ENCODE results near the gene SV2C. TPM values are rescaled to one million over a fixed set of nuclear protein-coding genes. Genes with fewer than 3 reads are reported as not detected.

Gene SV2C
- total and polyA plus RNA-seq, 4 donors = under 0.01 to 0.04 (median 0.03) TPM; not detected in 1

DNA sequence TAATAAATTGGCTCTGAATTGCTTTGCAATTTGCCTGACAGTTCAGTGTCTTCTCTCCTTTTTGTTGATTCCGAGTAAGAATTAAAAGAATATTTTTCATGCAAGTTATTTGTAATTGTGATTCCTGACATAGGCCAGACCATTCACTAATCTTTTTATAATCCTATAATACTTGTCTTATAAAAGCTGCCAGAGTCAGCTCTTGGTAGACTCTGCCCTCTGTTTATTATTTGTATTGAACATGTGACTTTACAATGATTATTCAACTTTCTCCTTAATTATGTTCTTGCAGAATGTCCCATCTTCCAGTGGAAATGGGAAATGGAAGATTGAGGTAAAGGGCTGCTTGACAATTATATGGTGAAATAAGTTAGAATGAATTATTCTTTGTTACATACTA, 121.0 kb downstream of the SV2C start (continued):
- TF ChIP-seq, protein P1, sequence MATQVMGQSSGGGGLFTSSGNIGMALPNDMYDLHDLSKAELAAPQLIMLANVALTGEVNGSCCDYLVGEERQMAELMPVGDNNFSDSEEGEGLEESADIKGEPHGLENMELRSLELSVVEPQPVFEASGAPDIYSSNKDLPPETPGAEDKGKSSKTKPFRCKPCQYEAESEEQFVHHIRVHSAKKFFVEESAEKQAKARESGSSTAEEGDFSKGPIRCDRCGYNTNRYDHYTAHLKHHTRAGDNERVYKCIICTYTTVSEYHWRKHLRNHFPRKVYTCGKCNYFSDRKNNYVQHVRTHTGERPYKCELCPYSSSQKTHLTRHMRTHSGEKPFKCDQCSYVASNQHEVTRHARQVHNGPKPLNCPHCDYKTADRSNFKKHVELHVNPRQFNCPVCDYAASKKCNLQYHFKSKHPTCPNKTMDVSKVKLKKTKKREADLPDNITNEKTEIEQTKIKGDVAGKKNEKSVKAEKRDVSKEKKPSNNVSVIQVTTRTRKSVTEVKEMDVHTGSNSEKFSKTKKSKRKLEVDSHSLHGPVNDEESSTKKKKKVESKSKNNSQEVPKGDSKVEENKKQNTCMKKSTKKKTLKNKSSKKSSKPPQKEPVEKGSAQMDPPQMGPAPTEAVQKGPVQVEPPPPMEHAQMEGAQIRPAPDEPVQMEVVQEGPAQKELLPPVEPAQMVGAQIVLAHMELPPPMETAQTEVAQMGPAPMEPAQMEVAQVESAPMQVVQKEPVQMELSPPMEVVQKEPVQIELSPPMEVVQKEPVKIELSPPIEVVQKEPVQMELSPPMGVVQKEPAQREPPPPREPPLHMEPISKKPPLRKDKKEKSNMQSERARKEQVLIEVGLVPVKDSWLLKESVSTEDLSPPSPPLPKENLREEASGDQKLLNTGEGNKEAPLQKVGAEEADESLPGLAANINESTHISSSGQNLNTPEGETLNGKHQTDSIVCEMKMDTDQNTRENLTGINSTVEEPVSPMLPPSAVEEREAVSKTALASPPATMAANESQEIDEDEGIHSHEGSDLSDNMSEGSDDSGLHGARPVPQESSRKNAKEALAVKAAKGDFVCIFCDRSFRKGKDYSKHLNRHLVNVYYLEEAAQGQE (IDR thresholded peaks at IDR 0.05) = no peak

DNA sequence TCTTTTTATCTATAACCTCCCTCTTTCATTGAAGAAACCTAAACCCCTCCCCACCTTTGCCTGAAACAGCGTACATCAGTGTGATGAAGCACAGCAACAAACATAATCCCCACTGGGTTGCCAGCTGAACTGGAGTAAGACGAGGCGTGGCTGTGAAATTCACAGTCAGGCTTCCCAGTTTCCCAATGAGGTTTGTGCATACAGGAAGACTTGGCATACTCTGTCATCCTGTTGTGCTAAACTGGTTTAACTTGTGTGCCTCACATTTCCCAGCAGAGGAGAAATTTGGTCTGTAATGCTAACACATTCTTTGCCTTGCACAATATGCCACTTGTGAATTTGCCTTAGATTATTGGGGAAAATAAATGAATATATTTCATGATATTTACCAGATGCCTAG, 121.5 kb downstream of the SV2C start:
- WGBS = 56% methylated on average over 3 of the region's 3 CpGs
- no peaks in the 10 kb centered on the region for H3K4me1 ChIP-seq (ENCODE audit: control insufficient read depth in 4 of 4, insufficient read depth in 4 of 4, low read length in 3 of 4)
- H3K9me3 ChIP-seq (ENCODE audit: control insufficient read depth in 4 of 4, low read length in 3 of 4) = peaks cover 0 to 3% (median 0%) of the 10 kb centered on the region in 4 donors
- H3K4me3 ChIP-seq (ENCODE audit: low read depth in 1 of 3, low read length in 3 of 3) = no peak overlapping the region
- no peak for DNase-seq (ENCODE audit: low spot score)
- TF ChIP-seq ZBTB33 (IDR thresholded peaks at IDR 0.05) (no peak), RAD21 (IDR thresholded peaks at IDR 0.05) (no peak), HNF4A (conservative IDR thresholded peaks at IDR 0.05) (no peak), HNF4G (IDR thresholded peaks at IDR 0.05) (no peak)
- peaks cover 0 to 2% (median 0%) of the 10 kb centered on the region in 4 donors for H3K27me3 ChIP-seq (ENCODE audit: control insufficient read depth in 4 of 4, insufficient read depth in 4 of 4, low read length in 3 of 4)
- no peak overlapping the region for H3K27ac ChIP-seq (ENCODE audit: low read depth in 1 of 2, low read length in 2 of 2)
- no peak overlapping the region for H3K9ac ChIP-seq (ENCODE audit: low read depth in 1 of 2, low read length in 2 of 2)
- no peaks in the 10 kb centered on the region for H3K36me3 ChIP-seq (ENCODE audit: control insufficient read depth in 4 of 4, insufficient read depth in 3 of 4, low read depth in 1 of 4, low read length in 3 of 4)

GRCh38 chr5:76207120-76207519, 123.9 kb downstream of the SV2C start:
- Histone ChIP-seq H3K36me3 (ENCODE audit: control insufficient read depth in 4 of 4, insufficient read depth in 3 of 4, low read depth in 1 of 4, low read length in 3 of 4) (no peaks in the 10 kb centered on the region), H3K4me3 (ENCODE audit: low read depth in 1 of 3, low read length in 3 of 3) (no peak overlapping the region), H3K9me3 (ENCODE audit: control insufficient read depth in 4 of 4, low read length in 3 of 4) (peaks cover 0 to 4% (median 0%) of the 10 kb centered on the region in 4 donors), H3K27me3 (ENCODE audit: control insufficient read depth in 4 of 4, insufficient read depth in 4 of 4, low read length in 3 of 4) (peaks cover 0 to 2% (median 0%) of the 10 kb centered on the region in 4 donors), H3K4me1 (ENCODE audit: control insufficient read depth in 4 of 4, insufficient read depth in 4 of 4, low read length in 3 of 4) (no peaks in the 10 kb centered on the region), H3K9ac (ENCODE audit: low read depth in 1 of 2, low read length in 2 of 2) (no peak overlapping the region), H3K27ac (ENCODE audit: low read depth in 1 of 2, low read length in 2 of 2) (no peak overlapping the region)
- DNase-seq (ENCODE audit: low spot score) = no peak
- no peak for TF ChIP-seq FOXA1 (IDR thresholded peaks at IDR 0.05)
- 77% methylated on average over 2 of the region's 2 CpGs for WGBS

DNA sequence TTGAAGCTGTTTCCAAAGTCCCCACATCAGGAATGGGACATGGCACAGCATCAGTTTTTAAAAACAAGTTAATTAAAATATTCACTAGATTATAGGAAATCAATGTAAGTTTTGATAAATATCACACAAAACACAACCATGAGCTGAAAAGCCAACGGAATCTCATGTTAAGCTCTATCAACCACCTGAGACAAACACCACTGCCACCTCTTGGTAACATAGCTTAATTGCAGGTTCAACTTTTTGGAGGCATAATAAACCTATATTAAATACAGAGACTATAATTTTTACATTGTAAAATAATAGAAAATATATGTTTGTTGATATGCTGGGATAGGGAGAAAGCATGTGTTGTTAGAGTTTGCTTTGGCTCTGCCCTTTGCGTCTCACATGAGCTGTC, 126.1 kb downstream of the SV2C start:
- H3K4me3 ChIP-seq (ENCODE audit: low read depth in 1 of 3, low read length in 3 of 3) = no peak overlapping the region
- peaks cover 0 to 4% (median 0%) of the 10 kb centered on the region in 4 donors for H3K9me3 ChIP-seq (ENCODE audit: control insufficient read depth in 4 of 4, low read length in 3 of 4)
- H3K4me1 ChIP-seq (ENCODE audit: control insufficient read depth in 4 of 4, insufficient read depth in 4 of 4, low read length in 3 of 4) = no peaks in the 10 kb centered on the region
- no peak overlapping the region for H3K9ac ChIP-seq (ENCODE audit: low read depth in 1 of 2, low read length in 2 of 2)
- no peak for TF ChIP-seq EGR1 (IDR thresholded peaks at IDR 0.05; ENCODE audit: low read depth in 2 of 2)
- TF ChIP-seq, protein P1 (IDR thresholded peaks at IDR 0.05) = no peak
- H3K36me3 ChIP-seq (ENCODE audit: control insufficient read depth in 4 of 4, insufficient read depth in 3 of 4, low read depth in 1 of 4, low read length in 3 of 4) = no peaks in the 10 kb centered on the region
- H3K27me3 ChIP-seq (ENCODE audit: control insufficient read depth in 4 of 4, insufficient read depth in 4 of 4, low read length in 3 of 4) = no peaks in the 10 kb centered on the region
- no peak for DNase-seq (ENCODE audit: low spot score)
- no peak overlapping the region for H3K27ac ChIP-seq (ENCODE audit: low read depth in 1 of 2, low read length in 2 of 2)
- WGBS = 90% methylated on average over 2 of the region's 2 CpGs

Measured in liver (tissue), 9 donors.